Adipose tissue (tissue), 3 donors: Measurements from ENCODE around the gene TMED6. TPM values are rescaled to one million over a fixed set of nuclear protein-coding genes. Genes with fewer than 3 reads are reported as not detected.

Experiments used
- H3K27ac ChIP-seq: one replicate; pipeline ENCODE4 v1.5.1; 2013; ENCODE audit warnings: low read depth, low read length
- WGBS, 3 donors: extraction: QIAGEN DNeasy Blood & Tissue Kit; methylation state at CpG; one replicate each; pipeline ENCODE4 v1.1.7; 2013; 5-methylcytosine and 5-hydroxymethylcytosine counted together
- polyA plus RNA-seq, 3 donors: library from polyadenylated mRNA; stranded (reverse); fragments of 200-250 nt; gene quantifications; one replicate each; pipeline ENCODE4 v1.2.3, GENCODE V29; 2013
- donor health status: healthy with polysubstance abuse.
- donor health status: Bipolar disorder and iron deficiency.
- donor health status: healthy.

The TMED6 gene
- polyA plus RNA-seq = 100 to 1,000 TPM in 1 of 3 donors, under 1 TPM in 1, not detected in 1; 0.76 to 104 TPM

DNA sequence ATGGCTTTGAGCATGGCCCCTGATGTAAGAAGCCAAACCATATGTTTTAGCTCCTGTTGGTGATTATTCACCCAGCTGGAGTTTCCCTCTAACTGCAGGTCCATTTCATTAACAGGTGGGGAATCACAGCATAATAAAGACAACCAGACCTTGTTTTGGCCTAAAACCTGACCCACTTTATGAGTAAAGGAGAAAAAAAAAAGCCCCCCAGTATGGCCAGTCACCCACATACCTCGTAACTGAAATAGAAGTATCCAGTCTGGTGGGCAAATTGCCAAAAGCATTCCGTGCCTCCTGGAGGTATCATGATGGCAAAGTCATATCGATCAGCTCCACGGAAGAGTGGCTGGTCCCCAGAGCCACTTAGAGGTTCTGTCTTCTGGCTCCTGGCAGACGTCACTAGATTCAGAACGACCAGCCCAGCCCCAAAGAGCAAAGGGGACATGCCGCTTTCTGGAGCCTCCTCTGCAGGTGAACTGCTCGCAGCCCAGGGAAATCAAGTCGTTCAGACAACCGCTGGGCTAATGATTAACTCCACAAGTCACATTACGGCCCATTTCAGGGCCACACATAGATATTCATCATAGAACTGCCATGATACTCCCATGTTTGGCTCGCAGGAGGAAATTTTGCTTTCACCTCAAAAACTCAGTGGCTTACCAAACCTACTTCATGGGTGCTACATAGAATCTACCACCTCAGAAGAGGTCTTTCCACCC, at the start of gene TMED6:
TMED6 (minus strand) TSS at position 478 of the 719 bp plus-strand sequence; CDS start at position 445, 33 bp downstream.
- no peak within 1 kb of the TSS for H3K27ac ChIP-seq
- WGBS, 3 donors = 21 to 88% (median 83%) methylated on average over 12 of the region's 12 CpGs

DNA sequence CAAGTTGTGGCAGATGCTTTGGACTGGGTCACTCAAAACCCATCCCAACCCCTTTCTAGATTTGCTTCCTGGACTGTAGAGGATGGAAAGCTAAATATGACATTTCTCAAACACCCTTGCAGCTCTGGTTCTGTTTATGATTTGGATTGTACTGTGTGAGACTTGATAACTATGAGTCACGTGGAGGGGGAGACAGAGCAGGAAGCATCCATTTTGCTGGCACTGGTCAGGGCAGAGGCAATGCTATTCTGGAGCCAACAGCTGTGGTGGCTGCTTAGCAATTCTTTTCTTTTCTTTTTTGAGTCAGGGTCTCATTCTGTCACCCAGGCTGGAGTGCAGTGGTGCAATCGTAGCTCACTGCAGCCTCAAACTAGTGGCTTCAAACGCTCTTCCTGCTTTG, 47.8 kb upstream of the TMED6 start:
- no peak overlapping the region for H3K27ac ChIP-seq
- 48 to 74% (median 59%) methylated on average over 3 of the region's 3 CpGs for whole genome bisulfite sequencing, 3 donors

DNA sequence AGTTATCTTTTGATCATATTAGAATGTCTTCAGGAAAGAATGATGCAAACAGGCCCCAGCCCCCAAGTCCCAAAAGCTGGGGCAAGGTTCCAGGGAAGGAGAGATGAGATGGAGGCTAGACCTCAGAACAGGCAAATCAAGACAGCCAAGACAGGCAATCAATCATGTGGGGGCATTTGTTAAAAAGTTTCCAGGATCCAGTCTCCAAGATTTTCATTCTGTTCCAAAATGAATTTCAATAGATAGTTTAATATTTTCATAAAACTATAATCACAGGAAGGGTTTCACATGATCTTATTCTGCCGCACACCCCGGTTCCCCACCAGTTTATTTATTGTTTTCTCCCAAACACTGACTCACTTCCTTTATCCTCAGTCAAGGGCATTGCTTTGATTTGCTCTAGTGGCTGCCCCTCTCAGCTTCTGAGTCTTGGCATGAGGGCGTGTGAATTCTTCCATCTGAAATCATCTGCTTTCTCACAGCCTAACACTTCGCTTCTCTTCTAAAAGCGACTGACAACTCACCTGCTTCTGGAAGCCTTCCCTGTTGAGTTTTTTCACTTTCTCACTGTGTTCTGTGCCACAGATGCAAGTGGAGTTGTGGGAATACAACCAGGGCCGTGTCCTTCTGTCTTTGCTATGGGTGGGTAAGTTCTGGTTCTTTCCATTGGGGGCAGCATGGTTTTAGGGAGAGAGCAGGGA, 46.4 kb upstream of the TMED6 start:
- no peak overlapping the region for H3K27ac ChIP-seq
- 14 to 55% (median 53%) methylated on average over 6 of the region's 6 CpGs for WGBS, 3 donors

DNA sequence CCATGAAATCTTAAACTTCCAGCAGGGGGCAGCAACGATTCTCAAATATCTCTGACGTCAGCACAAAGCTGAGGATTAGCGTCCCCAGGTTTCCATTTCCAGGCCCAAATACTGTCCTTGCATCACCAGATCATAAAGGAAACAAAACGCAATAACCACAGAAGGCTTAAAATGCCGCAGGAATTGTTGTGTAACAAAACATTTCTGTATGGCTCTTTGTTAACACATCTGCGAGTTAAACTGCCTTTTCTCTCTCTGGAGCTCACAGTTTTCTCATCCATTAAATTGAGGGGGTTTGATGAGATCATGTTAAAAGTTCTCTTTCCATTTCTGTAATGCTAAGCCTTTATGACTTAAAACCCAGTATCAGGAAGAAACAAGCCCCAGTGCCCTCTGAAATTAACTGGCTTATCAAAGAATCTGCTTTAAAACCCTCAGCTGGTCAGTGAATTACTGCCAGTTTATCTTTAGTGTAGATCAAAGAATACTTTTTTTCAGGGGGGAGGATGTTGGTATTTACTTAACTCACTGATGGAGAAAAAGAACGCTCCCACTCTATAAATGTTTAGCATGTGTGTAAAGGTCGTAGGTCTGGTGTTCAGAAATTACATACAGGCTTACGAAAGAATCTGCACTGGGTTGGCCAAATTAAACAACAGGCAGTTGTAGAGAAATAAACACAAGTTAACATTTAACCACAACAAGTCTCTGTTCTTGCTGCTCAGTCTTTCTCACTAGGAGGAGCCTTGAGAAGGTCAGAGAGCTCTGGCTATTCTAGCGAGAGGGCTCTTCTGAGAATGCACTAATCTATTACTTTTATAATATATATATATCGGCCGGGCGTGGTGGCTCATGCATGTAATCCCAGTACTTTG, 44.8 kb upstream of the TMED6 start:
- H3K27ac ChIP-seq = no peak overlapping the region
- 15 to 40% (median 34%) methylated on average over 13 of the region's 13 CpGs for WGBS, 3 donors

DNA sequence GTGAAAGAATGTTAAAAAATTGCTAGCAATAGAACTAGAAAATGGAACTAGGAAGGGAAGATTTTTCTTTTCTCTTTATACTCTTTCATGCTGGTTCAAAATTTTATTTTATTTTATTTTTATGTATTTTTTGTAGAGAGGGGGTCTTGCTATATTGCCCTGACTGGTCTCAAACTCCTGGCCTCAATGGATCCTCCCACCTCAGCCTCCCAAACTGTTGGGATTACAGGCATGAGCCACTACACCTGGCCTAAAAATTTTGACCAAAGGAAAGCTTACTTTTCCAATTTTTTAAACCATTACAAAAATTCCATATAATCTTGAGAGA, 44.2 kb upstream of the TMED6 start:
- H3K27ac ChIP-seq = no peak overlapping the region

DNA sequence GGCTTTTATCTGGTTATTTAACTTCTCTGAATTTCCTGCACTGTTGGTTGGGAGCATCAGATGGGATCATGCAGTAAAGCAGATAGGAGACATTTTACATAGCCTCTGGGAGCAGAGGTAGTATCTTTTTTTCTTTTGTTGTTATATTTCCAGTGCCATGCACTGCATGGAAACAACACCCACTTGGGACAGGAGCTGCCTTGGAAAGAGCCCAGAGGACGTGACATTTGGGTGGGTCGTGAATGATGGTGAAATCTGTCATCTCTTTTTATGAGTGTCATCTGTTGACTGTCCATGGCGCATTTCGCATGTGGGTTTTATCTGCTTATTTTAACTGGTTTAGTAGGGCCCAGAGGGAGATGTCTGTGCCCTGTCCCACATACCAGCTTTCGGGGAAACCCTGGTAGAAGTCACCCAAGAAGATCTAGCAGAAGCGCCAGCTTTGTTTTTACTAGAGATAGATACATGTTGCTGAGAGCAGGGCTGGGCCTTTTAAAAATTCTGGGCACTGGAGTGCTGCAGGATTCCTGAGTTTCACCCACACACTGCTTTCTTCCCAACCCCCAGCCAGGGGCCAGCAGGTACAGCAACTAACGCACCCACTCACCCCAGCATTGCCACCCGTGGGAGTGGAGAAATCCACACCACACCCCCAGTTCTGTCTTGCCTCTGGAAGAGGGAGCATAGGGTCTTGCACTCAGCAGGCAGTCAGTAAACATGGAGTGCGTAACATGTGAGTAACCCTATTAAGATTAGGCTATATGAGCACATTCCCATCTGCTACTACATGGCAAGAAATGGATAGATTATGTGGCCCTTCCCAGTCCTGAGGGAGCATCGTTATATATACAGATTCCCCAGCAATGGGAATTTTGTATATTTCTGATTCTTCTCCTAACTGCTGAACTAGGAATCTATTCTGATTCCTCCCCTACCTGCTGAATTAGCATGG, 42.6 kb upstream of the TMED6 start:
- 78 to 79% (median 78%) methylated on average over 10 of the region's 10 CpGs for WGBS, 3 donors
- H3K27ac ChIP-seq = no peak overlapping the region

DNA sequence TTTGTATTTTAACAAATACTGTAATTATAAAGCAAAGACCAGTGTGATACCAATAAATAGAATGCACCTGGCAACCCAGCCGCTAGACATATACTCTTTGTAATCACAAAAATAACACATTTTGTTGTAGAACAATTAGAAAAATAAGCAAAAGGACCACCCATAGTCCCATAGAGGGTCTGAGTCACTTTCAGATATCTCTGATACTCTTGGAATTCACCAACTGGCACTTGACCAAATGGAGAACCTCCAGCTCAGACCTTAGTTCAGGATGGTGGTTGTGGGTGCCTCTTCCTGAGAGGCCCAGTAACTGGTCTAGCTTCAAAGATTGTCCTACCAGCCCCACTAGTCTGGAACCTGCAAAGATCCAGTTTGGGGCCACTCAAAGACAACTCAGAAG, 35.0 kb upstream of the TMED6 start:
- WGBS, 3 donors = 87 to 92% (median 90%) methylated on average over 1 of the region's 1 CpG
- no peak overlapping the region for H3K27ac ChIP-seq

DNA sequence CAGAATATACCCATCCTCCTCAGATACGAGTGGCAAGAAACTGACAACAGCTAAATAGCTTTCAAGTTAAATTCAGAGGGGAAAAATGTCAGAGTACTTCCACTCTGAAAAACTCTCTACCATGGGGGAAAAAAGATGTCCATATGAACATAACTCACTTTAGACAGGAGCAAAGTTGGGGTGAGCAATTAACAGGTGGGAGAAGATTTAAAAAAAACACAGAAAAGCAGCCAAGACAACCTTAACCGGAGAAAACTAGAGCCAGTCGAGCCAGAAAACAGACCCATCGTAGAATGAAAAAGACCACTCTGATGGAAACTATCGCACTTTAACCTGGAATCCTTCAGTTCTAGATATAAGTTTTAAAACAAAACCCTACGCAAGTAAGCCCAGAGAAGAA, 33.4 kb upstream of the TMED6 start:
- 3 to 6% (median 4%) methylated on average over 6 of the region's 6 CpGs for WGBS, 3 donors
- H3K27ac ChIP-seq = no peak overlapping the region

DNA sequence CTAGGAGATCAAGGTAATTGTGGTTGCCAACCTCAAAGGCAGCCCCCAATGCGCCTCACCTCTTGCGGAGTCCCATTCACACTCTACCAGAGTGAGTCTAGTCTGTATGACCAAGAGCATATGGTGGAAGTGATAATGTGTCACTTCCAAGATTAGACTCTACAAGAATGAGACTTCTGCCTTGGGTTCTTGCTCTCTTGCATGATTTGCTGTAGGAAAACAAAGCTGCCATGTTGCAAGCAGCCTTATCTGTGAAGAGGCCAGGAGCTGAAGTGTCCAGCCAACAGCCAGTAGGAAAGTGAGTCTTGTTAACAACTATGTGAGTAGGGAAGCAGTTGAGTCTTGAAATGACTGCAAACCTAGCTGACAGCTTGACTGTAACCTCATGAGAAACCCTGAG, 30.8 kb upstream of the TMED6 start:
- 97 to 100% (median 98%) methylated on average over 2 of the region's 2 CpGs for WGBS, 3 donors
- no peak overlapping the region for H3K27ac ChIP-seq

DNA sequence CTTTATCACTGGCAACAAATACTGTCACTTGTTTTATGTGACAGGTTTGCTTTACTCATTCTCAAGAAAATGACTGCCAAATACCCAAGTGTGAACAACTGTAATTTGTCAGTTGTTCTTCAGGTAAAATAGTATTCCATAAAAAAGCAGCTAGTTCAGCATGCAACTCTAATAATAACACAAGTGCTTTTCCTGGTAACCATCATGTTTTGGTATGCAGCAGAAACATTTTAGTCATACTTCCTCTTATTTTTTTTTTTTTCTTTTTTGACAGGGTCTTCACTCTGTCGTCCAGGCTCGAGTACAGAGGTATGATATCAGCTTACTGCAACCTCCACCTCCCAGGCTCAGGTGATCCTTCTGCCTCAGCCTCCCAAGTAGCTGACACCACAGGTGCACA, 29.6 kb upstream of the TMED6 start:
- H3K27ac ChIP-seq = no peak overlapping the region
- 41 to 66% (median 49%) methylated on average over 2 of the region's 2 CpGs for WGBS, 3 donors

DNA sequence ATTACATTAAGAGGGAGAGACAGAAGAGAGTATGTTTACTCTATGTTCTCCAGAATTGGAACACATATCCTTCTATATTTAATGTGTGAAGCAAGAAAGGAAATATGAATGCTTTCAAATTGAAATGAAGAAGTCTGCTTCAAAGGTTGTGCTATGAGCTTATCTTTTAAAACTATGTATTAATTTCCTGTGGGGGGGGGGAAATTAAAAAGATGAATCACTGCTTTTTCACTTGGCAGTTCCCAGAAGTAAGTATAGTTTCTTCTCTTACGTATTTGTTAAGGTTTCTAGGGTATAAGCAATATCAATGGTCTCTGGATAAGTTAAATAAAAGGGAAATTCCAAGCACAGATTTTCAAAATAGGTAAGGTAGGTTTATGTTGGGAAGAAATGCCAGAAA, 27.2 kb upstream of the TMED6 start:
- 66 to 84% (median 82%) methylated on average over 1 of the region's 1 CpG for WGBS, 3 donors
- H3K27ac ChIP-seq = no peak overlapping the region

DNA sequence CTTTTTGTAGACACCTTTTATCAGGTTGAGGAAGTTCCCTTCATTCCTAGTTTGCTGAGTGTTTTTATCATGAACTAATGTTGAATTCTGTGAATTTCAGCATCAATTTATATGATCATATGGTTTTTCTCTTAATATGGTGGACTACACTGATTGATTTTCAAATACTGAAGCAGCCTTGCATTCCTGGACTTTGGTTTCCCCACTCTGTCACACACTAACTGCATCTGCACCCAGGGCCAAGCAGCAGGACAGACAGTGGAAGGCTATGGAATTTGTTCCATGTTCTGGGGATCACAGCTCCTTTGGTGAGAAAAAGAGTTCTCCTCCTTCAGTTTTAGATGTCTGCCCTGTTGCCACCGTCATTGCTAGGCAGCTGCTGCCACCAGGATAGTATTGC, 26.4 kb upstream of the TMED6 start:
- H3K27ac ChIP-seq = no peak overlapping the region
- 78 to 97% (median 94%) methylated on average over 1 of the region's 1 CpG for WGBS, 3 donors

DNA sequence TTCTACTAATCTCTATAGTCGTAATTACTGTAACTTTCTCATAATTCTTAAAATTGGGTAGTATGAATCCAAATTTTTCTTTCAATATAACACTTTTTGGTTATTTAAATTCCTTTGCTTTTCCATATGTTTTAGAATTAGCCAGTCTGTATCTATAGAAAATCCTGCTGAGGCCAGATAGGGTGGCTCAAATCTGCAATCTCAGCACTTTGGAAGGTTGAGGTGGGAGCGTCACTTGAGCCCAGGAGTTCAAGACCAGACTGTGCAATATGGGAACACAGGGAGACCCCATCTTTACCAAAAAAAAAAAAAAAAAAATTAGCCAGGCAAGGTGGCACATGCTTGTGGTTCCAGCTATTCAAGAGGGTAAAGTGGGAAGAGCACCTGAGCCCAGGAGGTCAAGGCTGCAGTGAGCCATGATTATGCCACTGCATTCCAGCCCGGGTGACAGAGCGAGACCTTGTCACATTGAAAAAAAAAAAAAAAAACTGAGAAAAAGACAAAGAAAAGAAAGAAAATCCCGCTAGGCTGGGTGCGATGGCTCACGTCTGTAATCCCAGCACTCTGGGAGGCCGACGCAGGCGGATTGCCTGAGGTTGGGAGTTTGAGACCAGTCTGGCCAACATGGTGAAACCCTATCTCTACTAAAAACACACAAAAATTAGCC, 24.9 kb upstream of the TMED6 start:
- 97 to 99% (median 97%) methylated on average over 8 to 10 of the region's 10 CpGs for WGBS, 3 donors
- H3K27ac ChIP-seq = no peak overlapping the region

DNA sequence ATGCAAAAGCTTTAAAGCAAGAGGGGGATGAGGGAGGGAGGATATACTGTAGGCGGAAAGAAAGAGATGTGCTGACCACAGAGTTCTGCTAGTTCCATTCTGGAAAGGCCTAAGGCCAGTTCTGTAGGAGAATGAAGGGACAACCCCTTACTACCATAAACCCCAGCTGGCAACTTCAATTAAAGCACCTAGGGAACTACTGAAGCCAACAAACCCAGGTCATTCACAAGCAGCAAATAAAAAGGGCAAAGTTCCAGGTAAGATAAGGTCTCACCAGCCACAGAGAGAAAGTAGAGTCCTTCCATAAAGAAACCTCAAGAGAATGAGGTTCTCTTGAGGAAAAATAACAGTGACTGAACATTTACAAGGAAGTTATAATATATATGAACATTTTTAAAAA, 21.4 kb upstream of the TMED6 start:
- H3K27ac ChIP-seq = no peak overlapping the region
- WGBS, 3 donors = 85 to 100% (median 95%) methylated on average over 1 of the region's 1 CpG

DNA sequence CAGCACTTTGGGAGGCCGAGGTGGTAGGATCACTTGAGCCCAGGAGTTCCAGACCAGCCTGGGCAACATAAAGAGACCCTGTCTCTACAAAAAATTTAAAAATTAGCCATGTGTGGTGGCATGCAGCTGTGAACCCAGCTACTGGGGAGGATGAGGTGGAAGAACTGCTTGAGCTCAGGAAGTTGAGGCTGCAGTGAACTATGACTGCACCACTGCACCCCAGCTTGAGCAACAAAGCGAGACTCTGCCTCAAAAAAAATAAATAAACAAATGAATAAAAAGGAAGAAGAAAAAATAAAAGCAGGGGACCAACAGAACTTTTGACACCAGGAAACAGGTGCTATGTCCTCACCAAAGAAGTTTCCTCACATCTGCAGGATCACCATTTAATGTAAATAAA, 20.0 kb upstream of the TMED6 start:
- WGBS, 3 donors = 81 to 93% (median 82%) methylated on average over 2 of the region's 2 CpGs
- H3K27ac ChIP-seq = no peak overlapping the region

DNA sequence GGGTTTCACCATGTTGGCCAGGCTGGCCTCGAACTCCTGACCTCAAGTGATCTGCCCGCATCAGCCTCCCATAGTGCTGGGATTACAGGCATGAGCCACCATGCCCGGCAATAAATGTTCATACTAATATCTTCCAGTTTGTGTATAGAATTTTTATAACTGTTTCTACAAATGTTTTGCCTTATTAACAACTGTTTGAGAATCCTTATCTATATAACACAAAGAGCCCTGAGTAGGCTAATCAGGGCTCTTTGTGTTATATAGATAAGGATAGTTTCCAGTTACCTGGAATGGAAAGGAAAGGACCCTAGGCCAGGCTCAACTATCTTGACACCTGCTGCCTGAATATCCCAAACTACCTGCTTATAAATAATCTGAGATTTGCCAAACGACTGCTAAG, 17.3 kb upstream of the TMED6 start:
- 89 to 97% (median 94%) methylated on average over 4 of the region's 4 CpGs for WGBS, 3 donors
- no peak overlapping the region for H3K27ac ChIP-seq

DNA sequence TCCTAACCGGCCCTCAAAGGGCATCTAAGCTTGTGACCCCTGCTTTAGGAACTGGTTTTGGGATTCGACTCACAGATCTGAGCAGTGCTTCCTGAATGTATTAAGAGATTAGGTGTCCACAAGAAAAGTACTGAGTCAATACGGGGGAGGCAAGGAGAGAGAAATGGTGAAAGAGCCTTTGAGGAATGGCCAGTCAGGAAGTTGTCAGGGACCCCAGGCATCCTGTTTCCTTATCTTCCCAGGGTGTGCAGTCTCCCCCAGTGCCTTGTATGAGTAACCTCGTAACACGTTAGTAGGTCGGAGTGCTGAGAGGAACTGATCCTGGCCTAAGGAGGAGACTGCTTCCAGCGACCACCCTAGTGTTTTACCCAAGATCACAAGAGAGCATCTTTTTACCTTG, 16.4 kb upstream of the TMED6 start:
- WGBS, 3 donors = 49 to 86% (median 62%) methylated on average over 7 of the region's 7 CpGs
- H3K27ac ChIP-seq = no peak overlapping the region

DNA sequence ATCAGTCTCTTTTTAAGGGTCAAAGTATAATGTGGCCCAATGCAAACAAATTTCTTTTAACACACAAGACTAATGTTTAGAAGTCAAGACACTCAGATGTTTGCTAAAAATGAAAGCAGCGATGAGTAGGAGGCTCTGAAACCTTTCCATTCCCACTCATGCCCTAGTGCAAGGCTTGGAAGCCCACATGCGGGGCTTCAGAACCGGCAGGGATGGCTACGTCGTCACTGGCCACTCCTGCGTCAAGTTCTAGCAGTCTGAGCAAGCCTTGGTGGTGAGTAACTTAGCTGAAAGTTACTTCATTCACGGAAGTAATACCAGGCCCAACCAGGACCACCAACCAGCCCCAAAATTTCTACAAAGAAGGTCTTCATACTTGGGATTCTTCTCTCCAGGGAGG, 14.8 kb upstream of the TMED6 start:
- no peak overlapping the region for H3K27ac ChIP-seq
- WGBS, 3 donors = 94% methylated on average over 7 of the region's 7 CpGs
